Thyroid gland (tissue), 4 donors: Measurements from ENCODE around the gene TIAM1.

ENCODE experiments used
- CTCF ChIP-seq, 6 experiments: fragments of 200-600 bp in 3 of 6; fragments of 450-650 bp in 3 of 6; sonication (generic) in 3 of 6; IDR thresholded peaks; one replicate each; pipeline ENCODE4 v1.5.1; 2016 to 2019; ENCODE audit warnings: antibody characterized with exemption in 6 of 6, mild to moderate bottlenecking in 2 of 6, inconsistent platforms in 1 of 6, moderate library complexity in 1 of 6
- POLR2A ChIP-seq, 2 donors: fragments of 450-650 bp; IDR thresholded peaks; one replicate each; pipeline ENCODE4 v1.6.1; 2017; ENCODE audit warnings: antibody characterized with exemption in 2 of 2, mild to moderate bottlenecking in 2 of 2, moderate library complexity in 1 of 2

DNA sequence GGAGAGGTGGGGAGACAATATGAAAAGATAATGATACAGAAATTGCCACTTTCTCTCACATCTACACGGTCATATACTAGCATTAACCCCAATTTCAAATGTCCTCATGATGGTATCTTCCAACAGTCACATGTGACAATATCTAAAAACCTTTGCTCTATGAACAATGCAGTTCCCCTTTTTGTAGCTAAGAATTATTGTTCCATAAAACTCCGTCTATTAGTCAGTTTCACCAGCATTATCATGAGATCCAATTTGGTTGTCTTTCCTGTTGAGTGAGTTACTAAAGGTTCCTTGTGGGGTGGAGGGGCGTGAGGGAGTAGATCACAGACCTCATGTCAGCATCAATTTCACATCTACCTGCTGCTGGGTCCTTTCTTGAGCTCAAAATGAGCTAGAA is 1.7 kb downstream of the TIAM1 start:
- no peak for TF ChIP-seq CTCF (IDR thresholded peaks at IDR 0.05)
- TF ChIP-seq POLR2A (IDR thresholded peaks at IDR 0.05) = no peak
